Thyroid gland (tissue), 4 donors: ENCODE measurements around the gene XRCC3. TPM values are rescaled to one million over a fixed set of nuclear protein-coding genes. Genes with fewer than 3 reads are reported as not detected.

Source experiments
- DNase-seq, 2 donors: peaks; one replicate each; pipeline ENCODE4 v3.0.0-alpha.2; 2019
- H3K27ac ChIP-seq, 3 donors: fragments of 200-600 bp; sonication (generic); 1 replicate in 2 of 3; 2 replicates in 1 of 3; pipeline ENCODE4 v1.5.1; 2016 to 2019; ENCODE audit warnings: mild to moderate bottlenecking in 1 of 3, moderate library complexity in 1 of 3
- H3K27me3 ChIP-seq: fragments of 200-600 bp; sonication (generic); one replicate; pipeline ENCODE4 v1.5.1; 2019
- H3K36me3 ChIP-seq, 2 donors: fragments of 200-600 bp; sonication (generic); one replicate each; pipeline ENCODE4 v1.5.1; 2016 to 2019
- H3K4me1 ChIP-seq, 2 donors: fragments of 200-600 bp; sonication (generic); one replicate each; pipeline ENCODE4 v1.5.1; 2017 to 2019
- H3K4me3 ChIP-seq, 3 donors: fragments of 200-600 bp; sonication (generic); replicated peaks in 1 of 3; 1 replicate in 2 of 3; 2 replicates in 1 of 3; pipeline ENCODE4 v1.5.1; 2016; ENCODE audit warnings: mild to moderate bottlenecking in 1 of 3
- H3K9me3 ChIP-seq: fragments of 200-600 bp; sonication (generic); one replicate; pipeline ENCODE4 v1.5.1; 2017
- CTCF ChIP-seq, 6 experiments: fragments of 200-600 bp in 3 of 6; fragments of 450-650 bp in 3 of 6; sonication (generic) in 3 of 6; IDR thresholded peaks; one replicate each; pipeline ENCODE4 v1.5.1; 2016 to 2019; ENCODE audit warnings: antibody characterized with exemption in 6 of 6, mild to moderate bottlenecking in 2 of 6, inconsistent platforms in 1 of 6, moderate library complexity in 1 of 6
- POLR2A ChIP-seq, 2 donors: fragments of 450-650 bp; IDR thresholded peaks; one replicate each; pipeline ENCODE4 v1.6.1; 2017; ENCODE audit warnings: antibody characterized with exemption in 2 of 2, mild to moderate bottlenecking in 2 of 2, moderate library complexity in 1 of 2
- WGBS, 2 donors: methylation state at CpG; one replicate each; pipeline ENCODE4 v1.1.5; 2017; 5-methylcytosine and 5-hydroxymethylcytosine counted together
- intact Hi-C: fragments of 100-400 bp; cut with DNase I; formaldehyde crosslinking; loops from one replicate; pipeline ENCODE4 v1.15.1; 2023
- total RNA-seq, 4 donors: library from RNA; depleted of rRNA; stranded (reverse); fragments of >200 nt; gene quantifications; one replicate each; pipeline ENCODE4 v1.2.3, GENCODE V29; 2016

Gene XRCC3
- total RNA-seq, 4 donors from 2014 or later, result 3.3 to 15.7 (median 7.9) TPM

GRCh38 chr14:103712633-103713247 is 2.5 kb downstream of the XRCC3 start:
- DNase-seq, result no peak
- Histone ChIP-seq H3K36me3 (no peaks in the 10 kb centered on the region), H3K27ac (peak overlapping the region; percentile 68 to 77 (median 76)), H3K27me3 (no peaks in the 10 kb centered on the region), H3K9me3 (no peaks in the 10 kb centered on the region), H3K4me1 (peaks cover 34 to 47% of the 10 kb centered on the region in 2 donors), H3K4me3 (no peak overlapping the region)
- 79 to 88% methylated on average over 18 to 19 of the region's 24 CpGs for WGBS, 2 donors
- no peak for TF ChIP-seq CTCF (IDR thresholded peaks at IDR 0.05)
- TF ChIP-seq POLR2A (IDR thresholded peaks at IDR 0.05), result no peak
- intact Hi-C loops, result loop anchor here (10.0 kb wide), 1 partner anchor 148 kb away; the partner anchor contains the start of genes BAG5 and COA8

GRCh38 chr14:103711516-103712431 is 3.5 kb downstream of the XRCC3 start:
- Histone ChIP-seq H3K27ac (peak overlapping the region; percentile 68 to 77 (median 76)), H3K9me3 (no peaks in the 10 kb centered on the region), H3K4me1 (peaks cover 27 to 37% of the 10 kb centered on the region in 2 donors), H3K27me3 (no peaks in the 10 kb centered on the region), H3K36me3 (peaks cover 0 to 2% of the 10 kb centered on the region in 2 donors), H3K4me3 (no peak overlapping the region)
- no peak for TF ChIP-seq POLR2A (IDR thresholded peaks at IDR 0.05)
- no peak for TF ChIP-seq CTCF (IDR thresholded peaks at IDR 0.05)
- 59 to 60% methylated on average over 16 to 24 of the region's 27 CpGs for WGBS, 2 donors
- peak; percentile 90 to 94 for DNase-seq
- intact Hi-C loops, result loop anchor here (10.0 kb wide), 1 partner anchor 147 kb away; the partner anchor contains the start of genes BAG5 and COA8

- Histone ChIP-seq H3K4me3 (no peak overlapping the region), H3K27ac (peak overlapping the region in 1 of 3 donors; percentile 76), H3K27me3 (no peaks in the 10 kb centered on the region), H3K36me3 (peaks cover 0 to 2% of the 10 kb centered on the region in 2 donors), H3K9me3 (no peaks in the 10 kb centered on the region), H3K4me1 (peaks cover 23 to 34% of the 10 kb centered on the region in 2 donors)
- TF ChIP-seq CTCF (IDR thresholded peaks at IDR 0.05), result no peak
- no peak for TF ChIP-seq POLR2A (IDR thresholded peaks at IDR 0.05)
- WGBS, 2 donors, result 59 to 77% methylated on average over 9 of the region's 9 CpGs
- intact Hi-C loops, result loop anchor here (10.0 kb wide), 1 partner anchor 146 kb away; the partner anchor contains the start of genes BAG5 and COA8
- DNase-seq, result no peak
These were observed 4.4 kb downstream of the XRCC3 start for GRCh38 chr14:103710771-103711377.

GRCh38 chr14:103709814-103710213 is 5.4 kb downstream of the XRCC3 start:
- Histone ChIP-seq H3K4me1 (peaks cover 22 to 32% of the 10 kb centered on the region in 2 donors), H3K27me3 (no peaks in the 10 kb centered on the region), H3K9me3 (no peaks in the 10 kb centered on the region), H3K4me3 (no peak overlapping the region), H3K36me3 (peaks cover 0 to 2% of the 10 kb centered on the region in 2 donors), H3K27ac (no peak overlapping the region)
- WGBS, 2 donors, result 92 to 93% methylated on average over 15 of the region's 15 CpGs
- DNase-seq, result no peak
- no peak for TF ChIP-seq POLR2A (IDR thresholded peaks at IDR 0.05)
- TF ChIP-seq CTCF (IDR thresholded peaks at IDR 0.05), result no peak
- intact Hi-C loops, result loop anchor here (10.0 kb wide), 1 partner anchor 145 kb away; the partner anchor contains the start of genes BAG5 and COA8
